CD4-positive, alpha-beta T cell (primary cell): ENCODE data around the gene KNDC1. TPM values are rescaled to one million over a fixed set of nuclear protein-coding genes. Genes with fewer than 3 reads are reported as not detected.
"Not testable (repeated sequence)": the region's sequence is repeated elsewhere in the genome, so short reads cannot be mapped to it uniquely, and the experiment has no call there.

Experiments used
- ATAC-seq: fragments of 200-7000 bp; cut with Tn5 transposase; one replicate; pipeline ENCODE4 v1.10.0; 2022; ENCODE audit warnings: mild to moderate bottlenecking; ENCODE audit not compliant: poor library complexity
- CTCF ChIA-PET: fragments of 350-600 bp; sonication (Branson Sonifier 250); formaldehyde crosslinking; loops from one replicate; lab custom pipeline; 2021; ENCODE audit warnings: antibody characterized with exemption, inconsistent platforms; lab: Charles Lee
- POLR2A ChIA-PET: fragments of 350-600 bp; sonication (Branson Sonifier 250); formaldehyde crosslinking; loops from one replicate; lab custom pipeline; 2021; ENCODE audit warnings: antibody characterized with exemption, inconsistent platforms; lab: Charles Lee
- DNase-seq, 14 experiments: peaks; one replicate each; pipeline ENCODE4 v3.0.0-alpha.2; 2013 to 2020; ENCODE audit warnings: mixed read lengths in 2 of 14
- H3K27ac ChIP-seq, 2 donors: one replicate each; pipeline versions ENCODE4 v1.5.1 to v1.7.0; 2013; ENCODE audit warnings: low read length in 2 of 2, low read depth in 1 of 2, mild to moderate bottlenecking in 1 of 2
- H3K27me3 ChIP-seq, 2 experiments: 1 replicate in 1 of 2; 2 replicates in 1 of 2; pipeline versions ENCODE4 v1.6.1 to v1.7.0; 2013; ENCODE audit warnings: low read length in 2 of 2, control low read depth in 1 of 2, mild to moderate bottlenecking in 1 of 2, moderate library complexity in 1 of 2; ENCODE audit not compliant: insufficient read depth in 2 of 2, control insufficient read depth in 1 of 2
- H3K36me3 ChIP-seq: one replicate; pipeline ENCODE4 v1.6.1; 2013; ENCODE audit warnings: low read length, control low read depth; ENCODE audit not compliant: insufficient read depth
- H3K4me1 ChIP-seq: one replicate; pipeline ENCODE4 v1.6.1; 2013; ENCODE audit warnings: low read length, control low read depth; ENCODE audit not compliant: insufficient read depth
- H3K4me3 ChIP-seq: one replicate; pipeline ENCODE4 v1.5.1; 2013; ENCODE audit warnings: mild to moderate bottlenecking, low read length, moderate library complexity
- H3K9me3 ChIP-seq, 2 experiments: 1 replicate in 1 of 2; 2 replicates in 1 of 2; pipeline versions ENCODE4 v1.6.1 to v1.7.0; 2013; ENCODE audit warnings: low read length in 2 of 2, mild to moderate bottlenecking in 2 of 2, control low read depth in 1 of 2, moderate library complexity in 1 of 2; ENCODE audit not compliant: control insufficient read depth in 1 of 2, insufficient read depth in 1 of 2
- H3K27ac Mint-ChIP-seq: one replicate; pipeline ENCODE4 v1.8.0; 2020; ENCODE audit warnings: mixed read lengths
- H3K27me3 Mint-ChIP-seq: one replicate; pipeline ENCODE4 v1.8.0; 2021; ENCODE audit warnings: mixed read lengths
- H3K36me3 Mint-ChIP-seq: one replicate; pipeline ENCODE4 v1.8.0; 2021; ENCODE audit warnings: low read depth, mixed read lengths
- H3K4me1 Mint-ChIP-seq: one replicate; pipeline ENCODE4 v1.8.0; 2021; ENCODE audit warnings: low read depth, mixed read lengths
- H3K4me3 Mint-ChIP-seq: one replicate; pipeline ENCODE4 v1.8.0; 2020; ENCODE audit warnings: mild to moderate bottlenecking, mixed read lengths
- H3K9me3 Mint-ChIP-seq: one replicate; pipeline ENCODE4 v1.8.0; 2020; ENCODE audit warnings: mixed read lengths
- CTCF ChIP-seq: fragments of 200-600 bp; IDR thresholded peaks from one replicate; pipeline ENCODE4 v1.8.0; 2022; ENCODE audit warnings: antibody characterized with exemption, mild to moderate bottlenecking
- intact Hi-C, 2 experiments: fragments of 100-400 bp; cut with DNase I in 1 of 2; cut with micrococcal nuclease in 1 of 2; formaldehyde crosslinking; loops; one replicate each; pipeline versions ENCODE4 v1.15.1 to v1.9.0; 2023 to 2025; cut with DNase I, micrococcal nuclease
- total RNA-seq, 174 experiments: library from RNA in 2 of 174; stranded (reverse) in 2 of 174; gene quantifications; one replicate each; pipeline ENCODE4 v1.2.3 and lab custom pipeline; 2021 to 2026

KNDC1 gene
- total RNA-seq, 2 experiments from 2014 or later = not detected

GRCh38 chr10:133221331-133221730 lies 61.3 kb downstream of the KNDC1 start:
- intact Hi-C loops = no loop called here
- H3K27ac Mint-ChIP-seq = no peak overlapping the region
- no peaks in the 10 kb centered on the region for H3K9me3 Mint-ChIP-seq
- no peak for ATAC-seq
- ChIA-PET POLR2A (no interaction called here), CTCF (no interaction called here)
- peaks cover 11% of the 10 kb centered on the region for H3K4me1 ChIP-seq
- TF ChIP-seq CTCF = no peak
- no peak overlapping the region for H3K4me3 Mint-ChIP-seq
- no peaks in the 10 kb centered on the region for H3K36me3 ChIP-seq
- no peaks in the 10 kb centered on the region for H3K36me3 Mint-ChIP-seq
- peaks cover 0 to 18% of the 10 kb centered on the region in 2 experiments for H3K27me3 ChIP-seq
- peaks cover 6% of the 10 kb centered on the region for H3K4me1 Mint-ChIP-seq
- no peak overlapping the region for H3K4me3 ChIP-seq
- peaks cover 29% of the 10 kb centered on the region for H3K27me3 Mint-ChIP-seq
- H3K9me3 ChIP-seq = peaks cover 0 to 9% of the 10 kb centered on the region in 2 experiments
- no peak overlapping the region for H3K27ac ChIP-seq
- no peak for DNase-seq

- peaks cover 4 to 22% of the 10 kb centered on the region in 2 experiments for H3K27me3 ChIP-seq
- H3K9me3 Mint-ChIP-seq, H3K4me3 Mint-ChIP-seq, H3K4me1 Mint-ChIP-seq, ATAC-seq, DNase-seq, H3K4me3 ChIP-seq, H3K36me3 ChIP-seq, POLR2A ChIA-PET, CTCF ChIA-PET, H3K27ac ChIP-seq, intact Hi-C loops, H3K36me3 Mint-ChIP-seq, H3K27ac Mint-ChIP-seq: not testable (repeated sequence)
- peaks cover 30% of the 10 kb centered on the region for H3K27me3 Mint-ChIP-seq
- peaks cover 0 to 11% of the 10 kb centered on the region in 2 experiments for H3K9me3 ChIP-seq
- peaks cover 14% of the 10 kb centered on the region for H3K4me1 ChIP-seq
Measured at GRCh38 chr10:133221756-133222155, 61.7 kb downstream of the KNDC1 start.

- no peak overlapping the region for H3K27ac ChIP-seq
- H3K9me3 Mint-ChIP-seq = no peaks in the 10 kb centered on the region
- ChIA-PET POLR2A (no interaction called here), CTCF (no interaction called here)
- no peak for DNase-seq
- H3K27me3 Mint-ChIP-seq = peaks cover 48% of the 10 kb centered on the region
- peaks cover 12% of the 10 kb centered on the region for H3K4me1 Mint-ChIP-seq
- no peak overlapping the region for H3K27ac Mint-ChIP-seq
- intact Hi-C loops = no loop called here
- peaks cover 18 to 33% of the 10 kb centered on the region in 2 experiments for H3K27me3 ChIP-seq
- no peak for ATAC-seq
- TF ChIP-seq CTCF = no peak
- H3K4me3 ChIP-seq = no peak overlapping the region
- H3K36me3 ChIP-seq = no peaks in the 10 kb centered on the region
- H3K4me3 Mint-ChIP-seq = no peak overlapping the region
- peaks cover 0 to 16% of the 10 kb centered on the region in 2 experiments for H3K9me3 ChIP-seq
- peaks cover 14% of the 10 kb centered on the region for H3K4me1 ChIP-seq
- H3K36me3 Mint-ChIP-seq = no peaks in the 10 kb centered on the region
Measured at GRCh38 chr10:133224076-133224475, 64.1 kb downstream of the KNDC1 start.

- Histone ChIP-seq H3K27me3 (peaks cover 25 to 27% of the 10 kb centered on the region in 2 experiments), H3K27ac (no peak overlapping the region), H3K36me3 (no peaks in the 10 kb centered on the region), H3K4me3 (no peak overlapping the region), H3K9me3 (peaks cover 0 to 19% of the 10 kb centered on the region in 2 experiments), H3K4me1 (peaks cover 14% of the 10 kb centered on the region)
- peaks cover 53% of the 10 kb centered on the region for H3K27me3 Mint-ChIP-seq
- DNase-seq (no peak), ATAC-seq (no peak)
- H3K9me3 Mint-ChIP-seq = no peaks in the 10 kb centered on the region
- no peak overlapping the region for H3K4me3 Mint-ChIP-seq
- no peak for TF ChIP-seq CTCF
- peaks cover 17% of the 10 kb centered on the region for H3K4me1 Mint-ChIP-seq
- POLR2A ChIA-PET = no interaction called here
- H3K36me3 Mint-ChIP-seq = no peaks in the 10 kb centered on the region
- intact Hi-C loops = loop anchor here in 1 of 2 experiments (5.0 kb wide), 1 partner anchor 78 kb away; no protein-coding TSS in a partner anchor
- CTCF ChIA-PET = no interaction called here
- no peak overlapping the region for H3K27ac Mint-ChIP-seq
Measured at GRCh38 chr10:133224756-133225372, 64.8 kb downstream of the KNDC1 start.
